ENCODE data around the gene PRKD3.

Gene PRKD3

GRCh38 chr2:37355735-37356134, 31.1 kb upstream of the PRKD3 start:
- TF ChIP-seq, protein P1, sequence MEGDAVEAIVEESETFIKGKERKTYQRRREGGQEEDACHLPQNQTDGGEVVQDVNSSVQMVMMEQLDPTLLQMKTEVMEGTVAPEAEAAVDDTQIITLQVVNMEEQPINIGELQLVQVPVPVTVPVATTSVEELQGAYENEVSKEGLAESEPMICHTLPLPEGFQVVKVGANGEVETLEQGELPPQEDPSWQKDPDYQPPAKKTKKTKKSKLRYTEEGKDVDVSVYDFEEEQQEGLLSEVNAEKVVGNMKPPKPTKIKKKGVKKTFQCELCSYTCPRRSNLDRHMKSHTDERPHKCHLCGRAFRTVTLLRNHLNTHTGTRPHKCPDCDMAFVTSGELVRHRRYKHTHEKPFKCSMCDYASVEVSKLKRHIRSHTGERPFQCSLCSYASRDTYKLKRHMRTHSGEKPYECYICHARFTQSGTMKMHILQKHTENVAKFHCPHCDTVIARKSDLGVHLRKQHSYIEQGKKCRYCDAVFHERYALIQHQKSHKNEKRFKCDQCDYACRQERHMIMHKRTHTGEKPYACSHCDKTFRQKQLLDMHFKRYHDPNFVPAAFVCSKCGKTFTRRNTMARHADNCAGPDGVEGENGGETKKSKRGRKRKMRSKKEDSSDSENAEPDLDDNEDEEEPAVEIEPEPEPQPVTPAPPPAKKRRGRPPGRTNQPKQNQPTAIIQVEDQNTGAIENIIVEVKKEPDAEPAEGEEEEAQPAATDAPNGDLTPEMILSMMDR (IDR thresholded peaks at IDR 0.05) = no peak
- H3K27ac ChIP-seq = no peak overlapping the region
- no peak overlapping the region for H3K4me3 ChIP-seq
- DNase-seq (ENCODE audit: low spot score) = no peak

DNA sequence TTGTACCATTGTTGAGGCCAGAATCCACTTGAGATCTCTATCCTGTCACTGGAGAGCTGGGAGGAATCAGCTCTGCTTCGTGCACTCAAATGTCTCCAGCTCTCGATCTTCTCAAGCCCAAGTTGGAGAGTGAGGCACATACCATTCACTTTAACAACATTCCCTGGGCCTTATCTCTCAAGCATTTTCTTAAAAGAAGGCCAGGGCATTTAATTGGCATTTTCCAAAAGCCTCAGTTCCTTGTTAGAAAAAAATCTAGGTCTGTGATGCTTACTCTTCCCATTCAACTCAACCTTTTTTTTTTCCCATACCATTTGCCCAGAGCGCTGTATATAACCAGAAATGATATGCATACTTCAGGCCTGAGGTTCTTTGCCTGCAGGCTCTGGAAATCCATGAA, 29.9 kb upstream of the PRKD3 start:
- no peak for DNase-seq (ENCODE audit: low spot score)
- Histone ChIP-seq H3K4me3 (no peak overlapping the region), H3K27ac (no peak overlapping the region)
- TF ChIP-seq, protein P1 (IDR thresholded peaks at IDR 0.05) = no peak

DNA sequence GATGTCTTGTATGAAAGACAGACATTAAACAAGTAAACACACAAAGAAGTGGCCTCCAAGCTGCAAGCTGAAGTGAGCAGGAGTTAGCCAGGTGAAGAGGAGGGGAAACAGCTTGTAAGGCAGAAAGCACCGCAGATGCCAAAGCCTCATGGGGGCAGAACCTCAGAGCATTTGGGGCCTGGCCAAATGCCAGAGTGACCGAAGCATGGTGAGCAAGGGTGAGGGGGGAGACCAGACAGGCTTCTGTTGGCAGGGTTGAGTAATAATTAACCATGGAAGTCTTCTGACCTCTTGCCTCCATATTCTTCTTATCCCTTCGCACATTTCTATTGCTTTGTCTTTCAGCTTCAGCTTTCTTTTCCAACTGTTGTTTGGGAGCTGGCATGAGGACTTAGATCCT, 25.4 kb upstream of the PRKD3 start:
- Histone ChIP-seq H3K27ac (no peak overlapping the region), H3K4me3 (no peak overlapping the region)
- TF ChIP-seq, protein P1 (IDR thresholded peaks at IDR 0.05) = no peak
- no peak for DNase-seq (ENCODE audit: low spot score)

GRCh38 chr2:37349231-37349860, 24.7 kb upstream of the PRKD3 start:
- no peak for DNase-seq (ENCODE audit: low spot score)
- Histone ChIP-seq H3K27ac (no peak overlapping the region), H3K4me3 (no peak overlapping the region)
- TF ChIP-seq, protein P1 (IDR thresholded peaks at IDR 0.05) = no peak

DNA sequence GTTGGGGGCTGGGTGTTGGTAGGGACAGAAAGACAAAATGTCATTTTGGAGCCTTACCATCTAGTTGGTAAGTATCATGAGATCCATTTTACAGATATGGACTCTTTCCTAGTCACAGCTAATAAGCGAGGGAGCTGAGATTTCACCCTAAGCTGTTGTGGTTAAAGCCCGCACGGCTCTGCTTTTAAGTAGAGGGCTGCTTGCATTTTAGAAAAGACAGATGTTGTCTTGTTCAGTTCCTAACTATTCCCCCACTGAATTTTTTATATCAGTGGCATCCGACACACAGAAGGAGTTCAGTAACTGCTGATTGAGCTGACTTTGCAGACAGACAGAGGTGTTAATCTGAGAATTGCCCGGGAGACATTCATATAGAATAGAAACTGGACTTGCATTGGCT, 23.5 kb upstream of the PRKD3 start:
- TF ChIP-seq, protein P1 (IDR thresholded peaks at IDR 0.05) = no peak
- H3K27ac ChIP-seq = no peak overlapping the region
- DNase-seq (ENCODE audit: low spot score) = no peak
- no peak overlapping the region for H3K4me3 ChIP-seq

DNA sequence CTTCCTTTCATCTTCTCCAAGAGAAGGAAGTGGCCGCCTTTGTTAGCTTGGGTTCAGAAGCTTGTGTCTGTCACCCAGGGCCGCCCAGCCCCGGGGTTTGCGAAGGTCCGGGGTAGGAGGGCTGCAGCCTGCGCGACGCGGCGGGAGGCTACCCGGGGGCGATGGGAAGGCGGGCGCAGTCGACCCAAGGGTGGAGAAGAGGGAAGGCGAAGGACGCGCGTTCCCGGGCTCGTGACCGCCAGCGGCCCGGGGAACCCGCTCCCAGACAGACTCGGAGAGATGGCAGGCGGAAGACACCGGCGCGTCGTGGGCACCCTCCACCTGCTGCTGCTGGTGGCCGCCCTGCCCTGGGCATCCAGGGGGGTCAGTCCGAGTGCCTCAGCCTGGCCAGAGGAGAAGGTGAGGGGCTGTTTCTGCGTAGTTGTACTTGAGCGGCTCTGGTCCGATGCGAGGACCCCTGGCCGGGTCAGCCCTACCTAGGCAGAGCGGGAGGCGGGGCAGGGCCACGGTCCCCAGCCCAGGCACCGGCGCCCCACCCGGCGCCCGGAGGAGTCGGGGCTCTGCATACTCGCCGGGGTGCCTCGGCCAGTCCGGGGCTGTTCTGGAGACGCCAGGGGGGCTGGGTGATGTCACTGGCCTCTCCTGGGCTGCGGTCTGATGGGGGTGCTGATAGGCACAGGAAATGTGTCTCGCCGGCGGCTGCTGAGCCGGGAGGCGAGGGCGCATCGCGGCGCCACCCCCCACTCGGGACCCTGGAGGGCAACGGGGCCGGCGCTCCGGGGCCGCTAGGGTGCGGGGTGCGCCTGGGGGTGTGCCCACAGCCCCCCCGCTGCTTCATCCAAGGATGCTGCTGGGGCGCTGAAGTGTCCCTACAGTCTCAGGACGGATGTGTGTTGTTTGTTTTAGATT, 20.1 kb upstream of the PRKD3 start, which contains the start of gene QPCT:
Gene QPCT (plus strand): TSS at position 178 of the 909 bp plus-strand sequence. CDS start 102 bp downstream, at position 280.
- peak within 1 kb of the TSS; percentile 95 for H3K4me3 ChIP-seq
- DNase-seq (ENCODE audit: low spot score) = no peak

More for the DNA sequence above, 20.1 kb upstream of the PRKD3 start, which contains the start of gene QPCT:
- H3K27ac ChIP-seq = peak within 1 kb of the TSS in 1 of 2 donors; percentile 40
- TF ChIP-seq, protein P1 (IDR thresholded peaks at IDR 0.05) = no peak
